RWPE2 (cell line): ENCODE data around the gene ZNF8.

Experiments used
- ATAC-seq: fragments of 200-7000 bp; cut with Tn5 transposase; 3 replicates; pipeline ENCODE4 v1.9.1; 2021; ENCODE audit warnings: low read depth
- DNase-seq: peaks from one replicate; pipeline ENCODE4 v3.0.0-alpha.2; 2020; ENCODE audit warnings: low spot score
- H3K27ac ChIP-seq: fragments of 450-650 bp; 2 replicates; pipeline ENCODE4 v1.5.1; 2017; ENCODE audit warnings: mild to moderate bottlenecking; ENCODE audit not compliant: poor library complexity, severe bottlenecking
- H3K27me3 ChIP-seq: fragments of 250-450 bp; sonication (Bioruptor Pico); 2 replicates; pipeline ENCODE4 v1.5.1; 2021; ENCODE audit warnings: mild to moderate bottlenecking, moderate library complexity; ENCODE audit not compliant: insufficient read depth, poor library complexity, severe bottlenecking
- H3K36me3 ChIP-seq: fragments of 250-450 bp; sonication (Bioruptor Pico); 2 replicates; pipeline ENCODE4 v1.5.1; 2020; ENCODE audit warnings: low read depth, mild to moderate bottlenecking, moderate library complexity
- H3K4me1 ChIP-seq: fragments of 250-450 bp; sonication (Bioruptor Pico); 2 replicates; pipeline ENCODE4 v1.5.1; 2021; ENCODE audit warnings: mild to moderate bottlenecking, moderate library complexity; ENCODE audit not compliant: insufficient read depth, poor library complexity, severe bottlenecking
- H3K4me3 ChIP-seq: fragments of 250-450 bp; sonication (Bioruptor Pico); 2 replicates; pipeline ENCODE4 v1.5.1; 2021; ENCODE audit warnings: mild to moderate bottlenecking, moderate library complexity; ENCODE audit not compliant: severe bottlenecking
- H3K9me3 ChIP-seq: fragments of 250-450 bp; sonication (Bioruptor Pico); 2 replicates; pipeline ENCODE4 v1.5.1; 2021; ENCODE audit warnings: mild to moderate bottlenecking, moderate library complexity; ENCODE audit not compliant: severe bottlenecking
- CTCF ChIP-seq: fragments of 450-650 bp; IDR thresholded peaks from one replicate; pipeline ENCODE4 v1.5.1; 2017; ENCODE audit warnings: mild to moderate bottlenecking, moderate library complexity; ENCODE audit not compliant: poor library complexity, severe bottlenecking

Gene ZNF8

GRCh38 chr19:58278541-58279041, at the start of gene ZNF8:
TSS of gene ZNF8 (plus strand) at chr19:58278955. CDS start at chr19:58279082, 127 bp downstream.
- peak; percentile 96 for ATAC-seq
- Histone ChIP-seq H3K36me3 (peaks cover 24% of the 10 kb centered on the region), H3K27ac (peak within 1 kb of the TSS; percentile 44), H3K27me3 (no peaks in the 10 kb centered on the region), H3K9me3 (no peaks in the 10 kb centered on the region), H3K4me1 (peaks cover 3% of the 10 kb centered on the region), H3K4me3 (peak within 1 kb of the TSS; percentile 66)
- no peak for TF ChIP-seq CTCF
- peak; percentile 98 for DNase-seq

GRCh38 chr19:58229255-58229639, 49.5 kb upstream of the ZNF8 start:
- ATAC-seq, result no peak
- peaks cover 46% of the 10 kb centered on the region for H3K36me3 ChIP-seq
- peaks cover 13% of the 10 kb centered on the region for H3K9me3 ChIP-seq
- peak overlapping the region; percentile 70 for H3K27ac ChIP-seq
- peak overlapping the region; percentile 61 for H3K4me3 ChIP-seq
- no peak for DNase-seq
- H3K4me1 ChIP-seq, result peaks cover 5% of the 10 kb centered on the region
- peak; percentile 36 for TF ChIP-seq CTCF
- no peaks in the 10 kb centered on the region for H3K27me3 ChIP-seq

- no peaks in the 10 kb centered on the region for H3K4me1 ChIP-seq
- H3K9me3 ChIP-seq, result peaks cover 2% of the 10 kb centered on the region
- DNase-seq (peak; percentile 33), ATAC-seq (no peak)
- no peak overlapping the region for H3K4me3 ChIP-seq
- H3K27ac ChIP-seq, result no peak overlapping the region
- no peak for TF ChIP-seq CTCF
- H3K36me3 ChIP-seq, result peaks cover 94% of the 10 kb centered on the region
- no peaks in the 10 kb centered on the region for H3K27me3 ChIP-seq
Observed at GRCh38 chr19:58237324-58237723, 41.4 kb upstream of the ZNF8 start.

GRCh38 chr19:58243351-58243750, 35.4 kb upstream of the ZNF8 start:
- peaks cover 97% of the 10 kb centered on the region for H3K36me3 ChIP-seq
- TF ChIP-seq CTCF, result no peak
- no peaks in the 10 kb centered on the region for H3K4me1 ChIP-seq
- DNase-seq, result no peak
- no peak for ATAC-seq
- H3K9me3 ChIP-seq, result peaks cover 5% of the 10 kb centered on the region
- H3K27me3 ChIP-seq, result no peaks in the 10 kb centered on the region
- no peak overlapping the region for H3K4me3 ChIP-seq
- H3K27ac ChIP-seq, result no peak overlapping the region

- DNase-seq, result no peak
- ATAC-seq, result no peak
- Histone ChIP-seq H3K4me1 (no peaks in the 10 kb centered on the region), H3K36me3 (peaks cover 100% of the 10 kb centered on the region), H3K9me3 (peaks cover 32% of the 10 kb centered on the region), H3K27me3 (no peaks in the 10 kb centered on the region), H3K27ac (no peak overlapping the region), H3K4me3 (no peak overlapping the region)
- TF ChIP-seq CTCF, result no peak
Observed at GRCh38 chr19:58248886-58249285, 29.9 kb upstream of the ZNF8 start.
